Measurements from ENCODE around the gene IFNAR1. TPM values are rescaled to one million over a fixed set of nuclear protein-coding genes. Genes with fewer than 3 reads are reported as not detected.
"Not testable (repeated sequence)": the region's sequence is repeated elsewhere in the genome, so short reads cannot be mapped to it uniquely, and the experiment has no call there.

The IFNAR1 gene
- polyA plus RNA-seq, 3 donors = 35.2 to 40.6 (median 36.2) TPM

DNA sequence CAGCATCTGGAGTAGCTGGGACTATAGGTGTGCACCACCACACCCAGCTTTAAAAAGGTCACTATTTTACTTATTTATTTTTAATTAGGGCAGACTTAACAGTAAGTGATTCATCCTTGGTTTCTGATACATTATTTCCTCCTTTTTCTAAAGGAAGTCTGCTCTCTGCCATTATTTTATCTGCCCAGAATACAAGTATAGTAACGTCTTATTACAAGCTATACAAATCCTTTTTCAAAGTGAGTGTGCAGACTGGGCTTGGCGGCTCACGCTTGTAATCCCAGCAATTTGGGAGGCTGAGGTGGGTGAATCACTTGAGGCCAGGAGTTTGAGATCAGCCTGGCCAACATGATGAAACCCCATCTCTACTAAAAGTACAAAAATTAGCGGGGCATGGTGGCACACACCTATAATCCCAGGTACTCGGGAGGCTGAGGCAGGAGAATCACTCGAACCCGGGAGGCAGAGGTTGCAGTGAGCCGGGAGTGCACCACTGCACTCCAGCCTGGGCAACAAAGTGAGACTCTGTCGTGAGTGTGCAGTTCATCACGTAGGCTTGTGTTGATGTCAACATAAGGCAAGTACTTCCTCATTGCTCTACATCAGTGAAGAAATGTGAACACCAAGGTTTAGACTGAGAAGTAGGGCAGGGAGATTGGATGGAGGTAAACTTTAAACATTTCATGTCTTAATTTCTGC lies 39.3 kb downstream of the IFNAR1 start:
- not testable (repeated sequence) for DNase-seq (ENCODE audit: extremely low read depth in 1 of 11, low read depth in 9 of 11, low spot score in 4 of 11)

DNA sequence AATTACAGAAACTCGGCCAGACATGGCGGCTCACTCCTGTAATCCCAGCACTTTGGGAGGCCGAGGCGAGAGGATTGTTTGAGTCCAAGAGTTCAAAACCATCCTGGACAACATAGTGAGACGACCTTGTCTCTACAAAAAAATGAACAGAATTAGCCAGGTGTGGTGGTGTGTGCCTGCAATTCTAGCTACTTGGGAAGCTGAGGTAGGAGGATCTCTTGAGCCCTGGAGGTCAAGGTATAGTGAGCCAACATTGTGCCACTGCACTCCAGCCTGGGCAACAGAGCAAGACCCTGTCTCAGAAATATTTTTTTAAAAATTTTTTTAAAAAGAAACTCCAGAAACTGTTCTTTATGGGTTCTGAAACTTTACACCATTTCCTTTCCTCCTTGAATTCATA lies 40.1 kb downstream of the IFNAR1 start:
- no peak for DNase-seq (ENCODE audit: extremely low read depth in 1 of 11, low read depth in 9 of 11, low spot score in 4 of 11)

DNA sequence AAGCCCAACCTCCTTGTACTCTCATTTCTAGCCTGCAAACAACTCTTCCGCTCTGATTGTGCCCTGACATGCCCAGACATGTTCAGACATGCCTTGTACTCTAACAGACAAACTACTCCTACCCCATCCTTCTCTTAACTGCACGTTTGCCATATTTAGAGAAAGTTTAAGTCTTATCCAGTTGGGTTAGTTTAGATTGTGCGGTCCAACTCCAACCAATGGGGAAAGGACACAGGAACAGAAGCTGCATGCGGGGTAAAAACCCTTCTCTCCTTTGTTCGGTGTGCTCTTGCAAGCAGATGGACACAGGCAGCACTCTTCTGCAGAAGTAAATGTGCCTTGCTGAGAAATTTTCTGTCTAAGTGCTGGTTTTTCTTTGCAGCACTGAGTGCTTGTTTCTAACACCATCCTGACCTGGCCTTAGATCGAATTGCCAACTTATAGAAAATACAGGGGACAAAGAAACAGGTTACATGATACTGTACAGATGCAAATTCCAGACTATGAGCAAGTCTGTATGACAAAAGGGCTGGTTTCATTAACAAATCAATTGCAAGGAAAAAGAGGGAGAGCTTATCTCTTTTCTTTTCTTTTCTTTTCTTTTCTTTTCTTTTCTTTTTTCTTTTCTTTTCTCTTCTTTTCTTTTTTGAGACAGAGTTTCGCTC lies 42.7 kb downstream of the IFNAR1 start:
- no peak for DNase-seq (ENCODE audit: extremely low read depth in 1 of 11, low read depth in 9 of 11, low spot score in 4 of 11)

DNA sequence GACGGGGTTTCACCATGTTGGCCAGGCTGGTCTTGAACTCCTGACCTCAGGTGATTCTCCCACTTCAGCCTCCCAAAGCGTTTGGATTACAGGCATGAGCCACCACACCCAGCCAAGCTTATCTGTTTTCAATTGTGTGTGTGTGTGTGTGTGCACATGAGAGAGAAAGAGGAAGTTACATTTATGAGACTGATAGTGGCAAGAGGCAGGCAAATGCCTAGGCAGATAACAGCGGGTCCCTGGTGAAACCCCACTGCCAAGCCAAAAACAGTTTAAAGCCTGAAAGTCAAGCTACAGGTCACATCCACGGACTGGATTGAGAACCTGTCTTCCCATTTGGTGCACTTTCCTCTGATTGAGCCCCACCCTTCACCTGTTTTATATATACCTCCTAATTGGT lies 43.4 kb downstream of the IFNAR1 start:
- no peak for DNase-seq (ENCODE audit: extremely low read depth in 1 of 11, low read depth in 9 of 11, low spot score in 4 of 11)

DNA sequence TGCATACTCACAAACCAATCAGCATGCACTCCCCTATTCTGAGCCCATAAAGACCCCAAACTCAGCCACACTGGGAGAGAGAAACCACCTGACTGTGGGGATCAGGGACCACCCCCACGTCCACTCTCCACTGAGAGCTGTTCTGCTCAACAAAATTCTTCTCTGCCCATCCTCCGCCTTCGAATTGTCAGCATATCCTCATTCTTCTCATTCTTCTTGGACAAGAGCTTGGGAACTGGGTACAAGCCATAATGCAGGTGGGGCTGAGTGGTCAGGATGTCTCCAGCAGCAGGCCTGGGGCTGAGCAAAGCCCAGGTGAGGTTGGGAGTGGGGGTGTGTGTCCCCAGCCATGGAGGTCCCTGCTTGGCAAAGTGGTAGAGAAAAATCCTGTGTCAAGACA lies 43.8 kb downstream of the IFNAR1 start:
- no peak for DNase-seq (ENCODE audit: extremely low read depth in 1 of 11, low read depth in 9 of 11, low spot score in 4 of 11)

DNA sequence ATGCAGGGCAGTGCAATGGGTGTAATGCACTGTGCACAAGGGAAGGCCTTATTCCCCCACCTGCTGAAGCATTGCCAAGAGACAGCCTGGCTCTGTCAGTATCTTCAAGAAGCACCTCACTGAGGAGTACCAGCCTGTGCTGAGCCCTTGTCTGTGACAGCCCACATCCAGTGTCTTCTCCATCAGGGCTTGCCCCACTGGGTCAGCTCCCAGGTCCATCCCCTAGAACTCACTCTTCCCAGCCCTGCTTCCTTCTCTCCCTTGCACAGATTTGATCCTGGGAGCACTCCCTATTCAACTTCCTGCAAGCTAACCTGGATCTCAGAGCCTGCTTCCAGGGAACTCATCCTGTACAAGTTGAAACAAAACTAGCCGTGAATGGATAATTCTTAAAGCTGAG lies 44.8 kb downstream of the IFNAR1 start:
- DNase-seq (ENCODE audit: extremely low read depth in 1 of 11, low read depth in 9 of 11, low spot score in 4 of 11) = no peak

DNA sequence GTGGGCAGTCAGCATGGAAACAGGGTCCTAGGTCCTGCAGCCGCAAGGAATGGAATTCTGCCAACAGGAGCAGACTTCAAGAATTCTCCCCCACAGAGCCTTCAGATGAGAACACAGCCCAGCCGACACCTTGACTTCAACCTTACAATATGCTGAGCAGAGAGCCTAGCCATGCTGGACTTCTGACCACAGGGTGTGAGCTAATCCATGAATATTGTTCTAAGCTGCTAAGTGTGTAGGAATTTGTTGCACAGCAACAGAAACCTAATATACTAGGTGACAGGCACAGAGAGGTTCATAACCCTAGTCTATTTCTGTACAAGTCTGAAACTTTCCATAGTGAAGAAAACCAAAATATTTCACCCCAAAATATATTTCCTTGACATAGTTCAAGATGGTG lies 45.5 kb downstream of the IFNAR1 start:
- no peak for DNase-seq (ENCODE audit: extremely low read depth in 1 of 11, low read depth in 9 of 11, low spot score in 4 of 11)

DNA sequence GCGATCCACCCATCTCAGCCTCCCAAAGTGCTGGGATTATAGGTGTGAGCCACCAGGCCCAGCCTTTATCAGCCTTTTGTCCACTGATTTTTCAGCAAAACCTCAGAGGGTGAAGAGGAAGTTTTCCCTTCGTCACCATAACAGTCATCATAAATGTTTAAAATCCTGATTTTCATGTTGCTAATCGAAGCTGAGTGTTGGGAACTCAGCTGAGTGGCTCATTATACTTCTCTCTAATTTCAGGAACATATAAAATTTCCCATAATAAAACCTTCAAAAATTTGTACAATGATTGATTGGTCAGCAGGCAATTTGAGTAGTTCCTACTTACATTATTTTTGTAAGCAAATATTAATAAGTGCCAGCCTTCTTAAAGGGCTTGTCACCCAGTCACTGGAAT lies 46.6 kb downstream of the IFNAR1 start:
- no peak for DNase-seq (ENCODE audit: extremely low read depth in 1 of 11, low read depth in 9 of 11, low spot score in 4 of 11)

DNA sequence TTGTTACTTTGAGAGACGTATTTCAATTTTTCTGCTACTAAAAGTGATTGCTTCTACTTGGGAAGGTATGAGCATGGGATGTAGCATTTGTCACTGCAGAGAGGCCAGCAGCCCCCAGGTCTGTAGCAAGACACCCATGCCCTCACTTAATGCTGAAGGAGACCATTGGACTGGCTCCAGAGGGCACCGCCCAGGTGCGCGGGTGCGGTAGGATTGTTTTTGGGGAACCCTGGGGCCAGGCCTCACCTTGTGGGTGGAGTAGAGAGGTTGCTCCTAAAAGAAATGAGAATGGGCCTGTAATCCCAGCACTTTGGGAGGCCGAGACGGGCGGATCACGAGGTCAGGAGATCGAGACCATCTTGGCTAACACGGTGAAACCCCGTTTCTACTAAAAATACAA lies 47.8 kb downstream of the IFNAR1 start:
- DNase-seq (ENCODE audit: extremely low read depth in 1 of 11, low read depth in 9 of 11, low spot score in 4 of 11) = no peak

DNA sequence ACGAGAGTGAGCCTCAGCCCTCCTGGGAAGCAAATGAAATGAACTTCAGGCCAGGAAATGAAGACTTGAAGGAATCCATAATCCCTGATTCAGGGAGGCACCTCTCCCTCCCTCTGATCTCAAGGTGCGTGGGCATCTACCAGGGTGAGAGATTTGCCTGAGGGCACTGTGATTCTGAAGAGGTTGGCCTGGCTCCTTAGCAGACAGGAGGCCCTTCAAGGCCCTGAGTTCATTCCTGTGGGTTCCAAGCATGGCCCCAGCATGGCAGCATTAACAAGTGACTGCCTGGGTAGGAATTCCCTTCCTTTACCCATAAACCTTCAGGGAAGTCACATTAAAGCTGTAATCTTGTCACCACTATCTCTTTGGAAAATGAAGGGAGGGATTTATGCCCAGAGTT lies 48.7 kb downstream of the IFNAR1 start:
- no peak for DNase-seq (ENCODE audit: extremely low read depth in 1 of 11, low read depth in 9 of 11, low spot score in 4 of 11)

DNA sequence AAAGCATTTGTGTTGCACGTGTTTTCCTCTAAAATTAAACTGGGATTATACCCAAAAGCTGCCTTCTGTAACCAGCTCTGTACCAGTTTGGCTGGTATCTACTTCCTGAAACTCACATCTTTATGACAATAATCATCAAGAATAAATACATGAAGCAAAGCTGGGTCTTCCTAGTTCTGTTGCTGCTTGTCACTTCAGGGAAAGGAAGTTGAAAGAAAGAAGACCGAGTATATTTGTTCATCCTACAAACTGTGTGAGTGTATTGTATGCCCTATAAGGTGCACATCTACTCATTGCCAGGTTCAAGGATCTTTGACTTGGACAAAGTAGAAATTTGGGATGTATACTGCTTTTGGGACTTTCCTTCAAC lies 49.3 kb downstream of the IFNAR1 start:
- DNase-seq (ENCODE audit: extremely low read depth in 1 of 11, low read depth in 9 of 11, low spot score in 4 of 11) = no peak

DNA sequence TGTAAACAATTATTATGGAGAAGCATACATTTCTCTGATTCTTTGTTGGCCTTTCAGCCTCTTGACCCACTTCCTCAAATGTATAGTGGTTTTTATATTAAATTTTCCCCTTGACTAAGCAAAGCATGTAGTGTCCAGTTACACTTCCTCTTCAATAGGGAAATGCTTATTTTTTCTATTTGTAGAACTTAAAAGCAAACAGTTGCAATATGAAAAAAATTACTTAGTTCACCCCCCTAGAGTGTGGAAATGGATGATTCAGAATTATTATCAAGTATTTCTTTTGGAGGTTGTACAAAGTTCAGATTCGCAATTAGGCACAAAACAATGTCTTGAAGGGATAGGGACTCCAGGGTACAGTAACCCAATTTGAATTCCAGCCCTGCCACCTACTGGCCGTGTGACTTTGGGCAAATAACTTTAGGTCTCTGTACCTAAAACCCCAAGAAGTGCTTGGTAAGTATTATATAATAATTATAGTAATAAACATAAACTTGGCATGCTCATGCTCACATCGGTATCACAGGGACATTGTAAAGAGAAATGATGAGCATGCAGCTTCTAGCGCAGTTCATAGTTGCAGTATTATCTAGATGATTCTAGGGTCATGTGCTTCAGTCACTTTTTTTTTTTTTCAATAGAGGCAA lies 49.8 kb downstream of the IFNAR1 start:
- no peak for DNase-seq (ENCODE audit: extremely low read depth in 1 of 11, low read depth in 9 of 11, low spot score in 4 of 11)

DNA sequence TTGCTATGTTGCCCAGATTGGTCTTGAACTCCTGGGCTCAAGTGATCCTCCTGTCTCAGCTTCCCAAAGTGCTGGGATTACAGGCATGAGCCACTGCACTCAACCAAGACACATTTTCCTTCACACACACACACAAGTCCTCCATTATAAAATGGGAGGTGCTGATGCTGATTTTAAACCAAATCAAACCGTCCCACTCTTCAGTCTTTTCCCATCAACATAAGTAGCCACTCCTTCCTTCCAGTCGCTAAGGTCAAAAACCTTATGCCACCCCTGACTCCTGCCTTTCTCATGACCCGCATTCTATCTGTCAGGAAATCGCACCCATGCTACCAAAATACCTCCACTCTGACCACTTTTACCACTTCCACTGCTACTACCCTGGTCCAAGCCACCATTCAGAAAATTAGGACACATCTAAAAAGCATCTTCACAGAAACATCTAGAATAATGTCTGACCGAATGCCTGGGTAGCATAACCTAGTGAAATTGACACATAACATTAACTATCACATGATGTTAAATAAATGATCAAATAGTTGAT lies 50.4 kb downstream of the IFNAR1 start:
- no peak for DNase-seq (ENCODE audit: extremely low read depth in 1 of 11, low read depth in 9 of 11, low spot score in 4 of 11)

DNA sequence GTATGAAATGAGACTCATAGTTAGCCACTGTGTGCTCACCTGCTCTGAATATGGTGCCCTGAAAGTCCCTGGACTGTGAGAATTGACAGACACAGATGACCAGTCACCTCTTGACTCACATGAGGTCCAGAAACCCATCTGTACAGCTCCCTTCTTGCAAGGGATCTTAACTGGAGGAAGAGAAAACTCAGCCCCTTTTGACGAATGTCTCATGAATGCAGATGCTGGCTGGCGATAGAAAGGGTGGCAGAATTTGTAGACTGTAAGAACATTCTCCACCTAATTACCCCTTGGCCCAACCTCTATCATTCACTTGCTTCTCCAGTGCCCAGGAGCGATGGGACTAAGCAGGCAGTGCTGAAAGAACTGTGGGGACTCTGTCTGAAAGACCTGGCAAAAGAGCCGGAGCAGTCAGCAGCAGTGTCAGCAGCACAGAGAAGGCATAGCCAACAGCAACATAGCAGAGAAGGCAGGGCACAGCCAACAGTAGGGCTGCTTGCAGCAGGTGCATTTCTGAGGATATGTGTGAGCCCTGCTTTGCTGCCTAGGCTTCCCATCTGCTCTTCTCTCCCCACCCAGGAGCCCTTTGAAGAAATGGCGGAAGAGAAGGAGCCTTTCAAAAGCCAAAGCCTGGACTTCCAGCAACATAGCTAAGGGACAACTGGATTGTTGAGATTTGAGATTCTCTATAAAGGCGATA lies 52.6 kb downstream of the IFNAR1 start:
- no peak for DNase-seq (ENCODE audit: extremely low read depth in 1 of 11, low read depth in 9 of 11, low spot score in 4 of 11)

DNA sequence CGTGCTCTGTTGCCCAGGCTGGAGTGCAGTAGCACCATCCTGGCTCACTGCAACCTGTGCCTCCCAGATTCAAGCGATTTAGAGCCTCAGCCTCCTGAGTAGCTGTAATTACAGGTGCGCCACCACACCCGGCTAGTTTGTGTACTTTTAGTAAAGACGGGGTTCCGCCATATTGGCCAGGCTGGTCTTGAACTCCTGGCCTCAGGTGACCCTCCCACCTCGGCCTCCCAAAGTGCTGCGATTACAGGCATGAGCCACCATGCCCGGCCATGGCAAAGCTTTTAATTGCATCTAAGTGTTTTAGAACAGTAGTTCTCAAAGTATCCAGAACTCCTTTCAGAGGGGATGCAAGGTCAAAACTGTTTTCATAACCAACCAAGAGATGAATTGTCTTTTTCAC lies 53.3 kb downstream of the IFNAR1 start:
- DNase-seq (ENCODE audit: extremely low read depth in 1 of 11, low read depth in 9 of 11, low spot score in 4 of 11) = no peak

DNA sequence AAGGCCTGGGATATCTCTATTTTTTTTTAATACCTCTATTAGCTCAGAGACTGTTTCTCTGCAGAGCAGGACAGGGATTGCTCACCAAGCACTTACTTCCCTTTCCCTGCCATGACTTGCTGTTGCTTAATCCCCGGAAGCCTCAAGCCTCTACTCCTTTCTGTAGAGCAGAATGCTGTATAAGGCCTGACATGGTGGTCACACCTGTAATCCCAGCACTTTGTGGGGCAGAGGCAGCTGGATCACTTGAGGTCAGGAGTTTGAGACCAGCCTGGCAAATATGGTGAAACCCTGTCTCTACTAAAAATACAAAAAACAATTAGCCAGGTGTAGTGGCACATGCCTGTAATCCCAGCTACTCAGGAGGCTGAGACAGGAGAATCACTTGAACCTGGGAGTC lies 55.2 kb downstream of the IFNAR1 start:
- DNase-seq (ENCODE audit: extremely low read depth in 1 of 11, low read depth in 9 of 11, low spot score in 4 of 11) = not testable (repeated sequence)

DNA sequence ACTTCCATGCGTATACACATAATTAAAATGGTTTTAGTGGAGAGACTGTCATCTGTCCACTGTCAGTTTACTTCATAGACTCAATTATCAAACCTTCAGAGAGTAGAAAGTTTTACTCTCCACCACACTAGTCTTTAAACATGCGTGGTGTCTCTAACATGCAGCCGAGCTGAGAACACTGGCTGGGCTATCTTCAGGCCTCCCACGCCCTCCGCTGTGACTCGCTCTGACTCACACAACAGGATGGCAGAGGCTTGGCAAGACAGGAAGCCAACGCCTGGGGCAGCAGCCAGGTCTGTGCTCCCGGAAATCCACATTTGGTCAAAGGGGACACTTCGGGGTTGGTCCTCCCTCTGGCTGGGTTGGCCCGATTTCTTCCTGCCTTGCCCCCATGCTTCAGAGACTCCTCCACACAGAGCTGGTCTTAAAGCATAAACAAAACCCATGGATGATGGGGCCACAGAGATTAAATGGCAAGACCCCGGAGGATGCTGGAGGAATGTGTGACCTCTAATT lies 55.8 kb downstream of the IFNAR1 start:
- no peak for DNase-seq (ENCODE audit: extremely low read depth in 1 of 11, low read depth in 9 of 11, low spot score in 4 of 11)

DNA sequence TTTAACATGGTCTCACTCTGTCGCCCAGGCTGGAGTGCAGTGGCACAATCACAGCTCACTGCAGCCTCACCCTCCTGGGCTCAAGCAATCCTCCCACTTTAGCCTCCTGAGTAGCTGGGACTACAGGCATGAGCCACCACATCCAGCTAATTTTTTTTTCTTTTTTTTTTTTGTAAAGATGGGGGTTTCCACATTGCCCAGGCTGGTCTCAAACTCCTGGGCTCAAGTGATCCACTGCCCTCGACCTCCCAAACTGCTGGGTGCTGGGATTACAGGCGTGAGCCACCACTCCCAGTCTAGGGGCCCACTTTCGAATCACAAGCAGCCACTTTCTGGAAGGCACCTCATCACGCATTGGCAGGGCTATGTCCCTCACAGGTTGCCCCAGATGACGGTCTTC lies 56.6 kb downstream of the IFNAR1 start:
- not testable (repeated sequence) for DNase-seq (ENCODE audit: extremely low read depth in 1 of 11, low read depth in 9 of 11, low spot score in 4 of 11)

DNA sequence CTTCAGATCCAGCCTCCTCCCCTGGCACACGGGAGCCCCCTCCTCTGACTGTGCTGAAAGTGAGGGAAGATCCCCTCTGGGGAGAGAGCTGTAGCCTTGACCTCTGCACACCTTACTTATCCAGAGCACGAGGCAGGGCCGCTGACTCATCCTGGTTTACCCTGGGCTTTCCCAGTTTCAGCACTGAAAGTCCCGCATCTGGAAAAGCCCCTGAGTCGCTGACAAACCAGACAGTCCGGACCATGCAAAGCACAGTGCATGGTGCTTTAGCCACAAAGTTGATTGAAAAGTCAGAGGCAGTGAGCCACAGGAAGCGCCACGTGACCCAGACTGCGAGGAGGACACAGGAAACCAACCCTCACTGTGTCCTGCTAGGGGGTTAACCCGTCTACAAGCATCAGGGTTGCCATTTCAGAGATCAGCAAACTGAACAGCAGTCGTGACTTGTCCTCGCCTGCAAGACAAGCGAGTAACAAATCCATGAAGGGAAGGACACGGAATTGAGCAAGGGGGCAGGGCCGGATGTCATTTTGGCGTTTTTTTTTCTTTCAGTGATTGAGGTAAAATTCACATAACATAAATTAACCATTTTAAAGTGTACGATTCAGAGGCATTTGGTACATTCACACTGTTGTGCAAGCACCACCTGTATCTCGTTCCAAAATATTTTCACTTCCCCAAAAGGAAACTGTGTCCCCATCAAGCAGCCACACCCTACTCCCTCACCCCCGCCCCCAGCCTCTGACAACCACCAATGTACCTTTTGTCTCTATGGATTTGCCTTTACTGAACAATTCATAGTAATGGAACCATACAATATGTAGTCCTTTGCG lies 58.5 kb downstream of the IFNAR1 start:
- no peak for DNase-seq (ENCODE audit: extremely low read depth in 1 of 11, low read depth in 9 of 11, low spot score in 4 of 11)

All from renal cortex interstitium (tissue), 11 donors.